CD4-positive, alpha-beta T cell treated with Interleukin-2 at 100 ng/mL for 4 hours (primary cell): ENCODE data around the gene SORT1.
"Not testable (repeated sequence)": the region's sequence is repeated elsewhere in the genome, so short reads cannot be mapped to it uniquely, and the experiment has no call there.

Source experiments
- DNase-seq: peaks from one replicate; pipeline ENCODE4 v3.0.0-alpha.2; 2020; ENCODE audit warnings: low spot score

Gene SORT1

DNA sequence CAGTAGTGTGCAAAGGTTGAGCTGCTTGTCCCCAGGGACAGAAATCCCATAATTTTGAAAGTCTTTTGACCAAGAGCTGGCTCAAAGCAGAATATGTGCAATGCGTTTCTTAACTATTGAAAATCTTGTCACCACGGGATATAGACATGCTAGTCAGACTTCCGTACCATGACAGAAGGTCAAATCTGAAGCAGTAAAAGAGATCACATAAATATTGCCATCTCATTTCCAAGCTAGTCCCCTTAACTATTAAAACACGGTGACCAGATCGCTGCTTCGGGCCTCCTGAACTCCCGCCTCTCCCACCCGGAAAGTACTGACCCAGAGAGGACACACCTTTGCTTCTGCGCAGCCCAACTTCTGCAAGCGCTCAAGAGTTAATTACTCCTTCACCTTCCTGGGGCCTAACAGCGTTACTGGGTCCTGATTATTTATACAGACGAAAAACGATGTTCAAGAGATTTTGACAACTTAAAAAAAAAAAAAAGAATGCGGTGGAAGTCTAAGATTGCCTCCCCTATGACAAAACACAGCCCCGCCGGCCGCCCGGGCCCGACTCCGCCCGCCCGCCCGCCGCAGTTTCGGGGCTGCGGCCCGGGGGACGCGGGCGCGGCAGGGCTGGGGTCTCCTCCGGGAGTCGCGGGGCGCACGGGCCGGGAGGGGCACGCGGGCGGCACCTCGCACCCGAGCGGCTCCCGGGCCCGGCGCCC is 692 bp downstream of the SORT1 start:
- DNase-seq: no peak

DNA sequence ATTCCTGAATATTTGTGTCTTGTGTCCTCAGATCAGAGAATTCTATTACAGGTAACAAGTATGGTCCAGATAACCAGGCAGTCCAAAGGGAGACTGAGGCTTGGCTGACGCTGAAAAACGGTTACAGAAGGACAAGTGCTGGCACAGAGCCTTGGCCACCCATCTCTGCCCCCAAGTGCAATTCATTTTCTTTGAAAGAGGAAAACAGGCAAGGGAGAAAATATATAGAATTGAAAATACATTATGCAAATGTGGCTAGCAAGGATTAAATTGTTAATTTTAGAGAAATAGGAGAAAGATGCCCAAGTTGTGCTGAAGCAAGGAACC is 1.2 kb downstream of the SORT1 start:
- DNase-seq: no peak

DNA sequence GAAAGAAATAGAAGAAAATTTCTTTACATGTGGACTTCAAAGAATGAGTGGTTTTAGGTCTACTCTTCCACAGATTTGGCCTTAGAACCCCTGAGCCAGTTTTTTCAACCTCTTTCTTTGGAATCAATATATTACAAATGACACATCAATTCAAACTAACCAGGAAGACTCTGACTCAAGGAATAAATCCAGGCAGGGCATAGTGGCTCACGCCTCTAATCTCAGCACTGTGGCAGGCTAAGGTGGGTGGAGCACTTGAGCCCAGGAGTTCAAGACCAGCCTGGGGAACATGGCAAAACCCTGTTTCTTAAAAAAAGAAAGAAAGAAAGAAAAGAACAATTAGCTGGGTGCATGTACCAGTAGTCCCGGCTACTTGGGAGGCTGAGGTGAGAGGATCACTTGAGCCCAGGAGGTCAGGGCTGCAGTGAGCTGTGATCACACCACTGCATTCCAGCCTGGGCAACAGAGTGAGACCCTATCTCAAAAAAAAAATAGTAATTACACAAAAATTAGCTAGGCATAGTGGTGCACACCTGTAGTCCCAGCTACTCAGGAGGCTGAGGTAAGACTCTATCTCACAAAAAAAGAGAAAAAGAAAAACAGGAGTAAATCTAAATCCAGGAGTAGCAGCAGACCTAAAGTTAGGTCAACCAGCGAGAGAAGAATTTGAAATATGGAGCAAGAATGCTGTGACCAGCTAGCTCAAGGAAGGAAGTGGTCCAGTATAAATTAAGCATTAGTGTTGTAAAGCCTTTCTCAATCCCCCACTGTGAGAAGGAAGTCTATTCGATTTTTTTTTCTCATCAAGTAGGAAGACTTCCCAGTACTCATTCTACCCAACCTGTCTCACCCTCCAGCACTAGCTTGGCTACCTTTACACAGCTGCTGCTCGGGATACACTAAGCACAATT is 1.9 kb downstream of the SORT1 start:
- no peak for DNase-seq

DNA sequence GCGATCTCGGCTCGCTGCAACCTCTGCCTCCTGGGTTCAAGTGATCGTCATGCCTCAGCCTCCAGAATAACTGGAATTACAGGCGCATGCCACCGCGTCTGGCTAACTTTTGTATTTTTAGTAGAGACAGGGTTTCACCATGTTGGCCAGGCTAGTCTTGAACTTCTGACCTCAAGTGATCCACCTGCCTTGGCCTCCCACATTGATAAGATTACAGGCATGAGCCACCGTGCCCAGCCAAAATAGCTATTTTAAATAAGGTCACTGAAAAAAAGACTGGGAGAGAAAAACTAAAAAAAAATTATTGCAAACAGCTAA is 2.5 kb downstream of the SORT1 start:
- DNase-seq: not testable (repeated sequence)

DNA sequence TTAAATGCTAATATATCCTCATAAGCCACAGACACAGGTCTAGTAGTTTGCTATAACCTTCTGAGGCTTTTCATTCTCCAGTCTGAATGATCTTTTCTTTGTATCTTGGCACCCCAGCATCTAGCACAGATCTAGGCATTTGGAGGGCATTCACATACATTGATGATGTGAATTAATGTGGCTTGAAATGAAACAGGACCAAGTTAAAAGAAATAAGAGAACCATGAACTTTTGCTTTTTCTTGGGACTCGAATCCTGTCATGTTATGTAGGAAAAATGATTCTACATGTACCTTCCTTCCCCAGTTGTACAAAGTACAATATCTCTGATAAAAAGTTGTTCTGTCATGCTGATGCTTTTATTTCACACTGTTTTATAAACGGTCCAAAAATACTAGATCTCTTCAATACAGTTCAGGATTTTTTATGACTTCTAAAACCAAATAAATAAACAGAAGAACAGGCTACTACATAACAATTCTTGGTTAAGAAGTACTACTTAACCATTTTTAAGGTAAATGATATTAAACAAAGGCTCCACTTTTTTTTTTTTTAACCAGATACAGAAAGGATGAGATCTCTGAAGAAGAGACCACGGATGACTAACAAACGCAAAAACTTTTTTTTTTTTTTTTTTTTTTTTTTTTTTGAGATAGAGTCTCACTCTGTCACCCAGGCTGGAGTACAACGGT is 3.0 kb downstream of the SORT1 start:
- DNase-seq: no peak

DNA sequence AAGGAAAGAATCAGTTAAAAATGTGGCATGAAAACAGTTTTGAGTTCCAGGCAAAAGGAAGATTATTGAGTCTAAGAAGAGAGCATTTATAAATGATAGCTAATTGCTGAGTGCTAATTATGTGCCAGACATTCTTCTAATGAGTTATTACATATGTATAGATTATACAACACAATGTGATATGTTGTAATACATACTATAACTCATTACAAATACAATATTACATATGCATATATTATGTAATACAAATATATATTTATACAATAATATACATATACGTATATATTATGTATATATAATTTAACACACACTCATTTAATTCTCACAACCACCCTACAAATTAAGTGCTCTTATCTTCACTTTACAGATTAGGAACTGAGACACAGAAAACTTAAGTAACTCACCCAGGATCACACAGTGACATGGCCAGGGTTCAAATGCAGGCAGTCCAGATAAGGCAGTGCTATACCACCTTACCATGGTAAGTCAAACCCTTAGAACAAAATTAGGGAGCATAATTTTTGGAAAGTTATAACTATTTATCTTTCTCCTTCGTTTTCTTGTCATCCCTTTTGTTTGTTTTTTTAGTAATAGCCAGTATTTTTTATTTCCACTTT is 4.0 kb downstream of the SORT1 start:
- no peak for DNase-seq

DNA sequence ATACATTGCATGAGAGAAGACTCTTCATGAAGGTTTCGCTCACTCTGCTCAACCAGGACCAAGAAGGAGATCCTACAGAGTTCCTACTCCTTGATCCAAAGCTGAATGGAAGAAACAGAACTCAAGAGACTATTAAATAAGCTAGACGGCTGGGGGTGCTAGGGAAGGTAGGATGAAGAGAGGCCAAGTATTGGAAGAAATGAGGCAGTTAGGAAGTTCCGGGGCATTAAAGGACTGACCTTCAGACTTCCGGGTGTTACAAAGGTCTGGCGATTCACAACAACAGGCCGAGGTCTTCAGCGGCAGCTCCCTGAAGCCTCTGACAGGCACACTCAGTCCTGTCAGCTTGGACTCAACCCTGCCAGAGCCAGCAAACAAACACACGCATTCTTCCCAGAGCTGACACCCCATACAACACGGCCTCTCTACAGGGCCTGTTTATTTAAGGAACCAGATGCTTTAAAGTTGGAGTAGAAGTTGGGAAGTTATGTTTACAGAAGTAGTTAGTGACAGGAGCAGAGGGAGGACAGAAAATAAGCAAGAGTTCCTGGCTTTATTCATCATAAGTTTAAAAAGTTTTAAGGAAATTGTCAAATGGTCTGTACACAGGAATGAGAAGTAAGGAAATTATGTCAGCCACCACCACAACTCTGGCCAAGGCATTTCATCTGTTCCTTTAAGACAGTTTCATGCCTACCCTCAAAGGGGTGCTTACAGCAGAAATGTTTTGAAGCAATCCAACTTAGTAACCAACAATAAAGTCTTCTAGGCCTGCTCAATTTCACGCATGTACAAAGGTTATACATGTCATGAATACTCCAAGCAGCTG is 4.7 kb downstream of the SORT1 start:
- DNase-seq: no peak

DNA sequence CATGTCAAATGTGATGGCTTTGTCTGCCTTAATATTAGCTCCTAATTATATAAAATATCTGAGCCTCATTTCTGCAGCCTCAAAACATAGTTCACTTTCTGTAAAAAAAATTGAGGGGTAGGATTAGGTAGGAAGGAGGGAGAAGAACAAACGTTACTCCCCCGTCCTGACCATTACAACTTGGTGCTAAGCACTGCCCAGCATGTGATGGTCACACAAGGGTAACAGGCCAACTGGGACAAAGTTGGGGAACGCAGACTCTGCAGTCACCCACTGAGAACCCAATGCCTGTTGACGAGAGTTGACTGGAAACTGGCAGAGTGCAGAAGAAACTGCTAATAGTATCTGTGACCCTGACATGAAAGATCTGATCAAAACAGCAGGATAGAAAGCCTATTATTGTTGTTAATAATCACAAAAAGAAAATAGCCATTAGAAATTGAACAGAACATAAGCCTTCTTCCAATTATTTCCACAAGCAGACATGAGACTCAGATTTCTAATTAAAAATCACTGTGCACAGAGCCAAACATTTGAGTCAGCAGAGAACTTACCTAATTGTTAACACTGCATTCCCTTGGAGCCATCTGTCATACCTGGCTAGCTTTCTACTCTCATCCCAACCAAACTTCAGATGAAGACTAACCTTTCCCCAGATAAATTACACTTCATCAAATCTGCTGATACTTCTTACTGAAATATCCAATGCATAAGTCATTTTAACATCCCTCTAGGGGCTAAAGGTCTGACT is 5.5 kb downstream of the SORT1 start:
- DNase-seq: no peak

DNA sequence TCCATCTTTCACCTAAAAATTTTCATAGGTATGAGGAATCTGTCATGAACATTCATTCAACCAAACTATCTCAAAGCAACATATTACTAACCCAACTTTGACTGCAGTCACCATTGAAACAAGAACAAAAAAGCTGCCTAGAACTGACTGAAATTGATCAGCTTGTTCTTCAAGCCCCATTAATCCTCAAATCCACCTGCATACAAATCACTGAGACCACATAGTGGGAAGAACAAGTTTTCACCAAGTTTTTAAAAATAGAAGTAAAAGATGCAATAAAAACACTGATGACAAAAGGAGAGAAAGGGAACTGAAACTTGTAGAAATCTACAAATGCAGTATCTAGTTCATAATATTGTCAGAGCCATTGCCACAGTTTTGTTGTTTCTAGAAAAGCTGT is 6.1 kb downstream of the SORT1 start:
- no peak for DNase-seq

DNA sequence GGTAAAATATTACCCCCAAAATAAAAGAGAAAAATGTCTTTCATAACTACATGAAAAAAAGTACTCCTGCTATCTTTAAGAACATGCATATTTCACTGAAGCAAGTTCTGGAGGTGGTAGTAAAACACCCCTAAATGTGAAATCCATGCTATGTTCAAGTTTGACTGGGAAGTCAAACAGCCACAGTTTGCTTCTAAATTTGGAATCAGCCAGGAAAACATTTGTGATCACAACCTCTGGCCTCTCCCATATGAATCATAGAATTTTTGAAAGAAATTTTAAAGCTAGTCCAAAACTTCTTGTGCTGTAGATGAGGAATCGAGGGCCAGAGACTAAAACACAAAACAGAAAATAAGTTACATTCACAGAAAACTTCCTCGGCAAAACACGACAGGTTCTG is 6.6 kb downstream of the SORT1 start:
- DNase-seq: no peak

DNA sequence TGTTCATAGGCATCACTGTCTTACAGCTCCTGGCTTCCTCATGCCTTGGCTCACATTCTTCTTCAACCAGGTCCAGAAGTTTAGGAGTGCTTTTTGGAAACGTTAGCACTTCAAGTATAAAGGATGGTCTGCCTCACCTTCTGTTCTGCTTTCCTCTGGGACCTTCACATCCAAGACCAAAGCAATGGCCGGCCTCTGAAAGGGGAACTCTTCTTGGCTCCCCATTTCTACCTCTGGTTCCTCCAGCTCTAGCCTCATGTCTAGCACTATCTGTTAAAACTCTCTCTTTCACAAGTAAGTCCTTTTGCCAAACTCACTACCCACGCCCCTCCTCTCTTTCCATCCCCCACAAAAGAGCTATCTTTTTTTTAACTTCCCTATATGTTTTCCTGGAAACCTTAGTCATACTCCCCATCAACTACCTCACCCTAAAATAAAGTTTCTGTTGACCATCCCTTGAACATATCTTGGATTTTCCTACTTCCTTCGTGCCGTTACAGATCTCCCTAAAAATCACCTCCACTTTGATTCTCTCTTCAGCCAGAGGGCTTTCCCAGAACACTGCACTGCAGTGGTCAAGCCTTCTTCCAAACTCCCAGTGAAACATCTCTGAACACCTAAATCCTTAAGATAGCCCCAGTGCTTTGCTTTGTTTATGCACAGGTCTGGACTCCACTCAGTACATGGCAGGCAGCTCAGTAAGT is 7.9 kb downstream of the SORT1 start:
- DNase-seq: no peak

DNA sequence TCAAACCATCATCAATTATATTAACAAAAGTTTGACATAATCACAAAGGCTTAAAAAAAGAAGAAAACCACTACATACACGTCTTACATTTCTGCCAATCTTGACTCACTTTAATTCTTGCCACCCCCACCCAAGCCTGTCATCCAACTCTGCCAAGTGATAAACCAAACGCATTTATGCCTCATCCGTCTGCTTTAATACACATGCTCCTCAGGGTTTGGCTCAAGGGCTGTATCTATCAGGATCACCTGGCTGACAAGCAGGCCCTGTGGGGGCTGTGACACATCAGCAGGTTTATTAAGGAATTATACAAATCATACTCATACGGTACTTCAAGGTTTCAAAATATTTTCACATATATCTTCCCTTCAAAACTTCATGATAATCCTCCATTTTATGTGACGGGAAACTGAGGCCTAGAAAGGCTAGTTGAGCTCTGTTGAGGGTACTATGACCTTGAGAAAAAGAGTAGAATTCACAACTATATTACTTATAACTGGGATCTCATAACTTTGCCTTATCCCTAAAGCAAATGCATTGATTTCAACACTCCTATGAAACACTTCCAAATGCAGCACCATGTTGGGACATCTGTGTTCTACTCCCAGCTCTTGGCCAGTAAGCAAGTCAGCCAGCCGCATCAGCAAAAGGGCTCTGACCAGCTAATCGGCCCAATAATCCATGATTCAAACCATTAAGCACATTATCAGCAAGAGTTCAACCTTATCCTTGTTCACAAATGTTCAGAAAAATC is 8.7 kb downstream of the SORT1 start:
- no peak for DNase-seq

DNA sequence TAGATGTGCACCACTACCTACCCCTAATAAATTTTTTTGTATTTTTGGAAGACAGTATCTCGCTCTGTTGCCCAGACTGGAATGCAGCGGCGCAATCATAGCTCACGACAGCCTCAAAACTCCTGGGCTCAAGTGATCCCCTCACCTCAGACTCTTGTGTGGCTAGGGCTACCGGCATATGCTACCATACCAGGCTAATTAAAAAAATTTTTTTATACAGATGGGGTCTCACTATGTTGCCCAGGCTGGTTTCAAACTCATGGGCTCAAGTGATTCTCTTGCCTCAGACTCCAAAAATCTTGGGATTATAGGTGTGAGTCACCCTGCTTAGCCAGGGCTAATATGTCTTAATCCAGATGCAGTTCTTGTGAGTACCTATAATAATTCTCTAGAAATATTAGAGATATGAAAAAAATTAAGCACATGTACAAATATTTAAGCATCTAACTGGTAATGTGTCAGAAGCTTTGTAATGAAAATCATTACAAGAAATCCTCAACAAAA is 9.5 kb downstream of the SORT1 start:
- DNase-seq: no peak

DNA sequence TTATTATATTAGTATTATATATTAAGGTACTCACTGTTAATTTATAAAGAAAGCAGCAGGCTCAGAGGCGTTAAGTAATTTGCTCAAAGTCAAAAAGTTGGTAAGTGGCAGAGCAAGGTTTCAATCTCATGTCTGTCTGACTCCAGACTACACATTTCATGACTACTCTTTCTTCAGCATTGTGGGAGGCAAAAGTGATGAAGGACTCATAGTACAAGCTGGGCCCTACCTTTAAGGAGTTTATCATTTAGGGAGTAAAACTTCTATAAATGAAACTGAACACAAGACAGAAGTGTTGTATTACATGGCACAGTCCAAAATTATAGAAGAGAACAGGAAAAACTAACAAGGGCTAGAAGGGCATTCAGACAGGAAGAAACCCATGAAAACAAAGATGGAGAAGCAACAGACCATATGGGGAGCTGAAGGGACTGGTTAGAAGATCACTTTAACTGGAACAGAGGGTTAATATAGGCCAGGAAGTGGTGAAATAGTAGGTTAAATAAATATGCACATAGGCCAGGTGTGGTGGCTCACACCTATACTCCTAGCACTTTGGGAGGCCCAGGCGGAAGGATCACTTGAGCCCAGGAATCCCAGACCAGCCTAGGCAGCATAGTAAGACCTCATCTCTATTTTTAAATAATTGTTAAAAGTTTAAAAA is 11.5 kb downstream of the SORT1 start:
- no peak for DNase-seq

DNA sequence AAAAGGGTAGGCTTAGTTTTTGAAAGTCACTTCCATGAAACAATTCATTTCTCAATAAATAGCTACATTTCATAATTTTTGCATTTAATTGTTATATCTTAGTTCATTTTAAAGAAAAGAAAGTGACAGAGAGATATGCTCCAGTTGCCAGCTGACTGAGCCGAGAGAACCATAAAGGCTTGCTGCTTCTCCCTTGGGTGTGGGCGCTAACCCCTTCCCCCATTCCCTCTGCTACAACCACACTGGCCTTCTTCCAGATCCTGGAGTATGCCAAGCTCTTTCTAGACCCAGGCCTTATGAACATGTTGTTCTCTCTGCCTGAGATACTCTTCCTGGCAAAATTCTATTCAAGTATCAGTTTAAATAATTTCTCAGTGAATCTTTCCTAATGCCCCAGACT is 12.3 kb downstream of the SORT1 start:
- DNase-seq: no peak

DNA sequence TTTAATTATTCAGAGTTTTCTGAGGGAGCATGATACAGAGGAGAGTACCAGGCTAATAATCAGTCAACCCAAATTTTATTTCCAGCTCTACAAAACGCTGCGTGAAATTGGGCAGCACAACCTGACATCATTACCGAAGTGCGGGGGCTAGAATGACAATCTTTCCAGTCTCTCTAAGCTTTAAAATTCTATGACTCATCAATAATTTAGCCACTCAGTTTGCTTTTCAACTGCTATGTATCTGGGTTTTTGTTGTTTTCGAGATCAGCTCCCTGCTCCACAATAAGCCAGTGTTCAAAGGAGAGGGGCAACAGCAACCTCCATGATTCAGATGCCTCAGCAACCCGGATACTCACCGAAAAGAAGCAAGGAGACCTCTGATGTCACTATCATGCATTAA is 13.9 kb downstream of the SORT1 start:
- DNase-seq: no peak

DNA sequence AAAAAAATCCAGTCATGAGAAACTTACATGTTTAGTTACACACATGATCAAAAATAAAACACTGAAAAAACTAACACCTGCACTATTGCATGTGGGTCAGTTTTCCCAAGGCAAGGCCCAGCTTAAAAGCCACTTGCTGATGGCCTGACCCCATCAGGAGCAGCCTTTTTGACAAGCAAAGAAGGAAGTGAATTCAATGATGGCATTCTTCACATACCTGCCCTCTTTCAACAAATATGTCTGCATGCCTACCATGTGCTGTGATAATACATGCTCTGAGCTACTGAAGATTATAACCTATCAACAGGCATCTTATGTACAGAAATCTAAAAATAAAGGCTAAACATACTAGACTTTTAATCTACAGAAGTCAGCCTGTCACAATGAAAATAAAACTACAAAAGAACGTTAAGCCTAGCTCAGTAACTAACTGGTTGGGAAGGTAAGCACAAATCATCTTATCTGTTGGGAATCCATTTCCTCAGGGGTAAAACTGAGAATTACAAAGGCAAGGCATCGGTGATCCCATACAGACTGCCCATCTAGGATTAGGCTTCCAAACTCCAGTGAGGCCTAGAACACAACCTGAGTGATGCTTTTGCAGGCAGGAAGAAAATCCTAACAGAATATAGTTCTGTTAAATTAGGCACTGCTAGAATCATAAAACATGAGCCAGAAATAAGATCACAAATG is 14.5 kb downstream of the SORT1 start:
- no peak for DNase-seq

DNA sequence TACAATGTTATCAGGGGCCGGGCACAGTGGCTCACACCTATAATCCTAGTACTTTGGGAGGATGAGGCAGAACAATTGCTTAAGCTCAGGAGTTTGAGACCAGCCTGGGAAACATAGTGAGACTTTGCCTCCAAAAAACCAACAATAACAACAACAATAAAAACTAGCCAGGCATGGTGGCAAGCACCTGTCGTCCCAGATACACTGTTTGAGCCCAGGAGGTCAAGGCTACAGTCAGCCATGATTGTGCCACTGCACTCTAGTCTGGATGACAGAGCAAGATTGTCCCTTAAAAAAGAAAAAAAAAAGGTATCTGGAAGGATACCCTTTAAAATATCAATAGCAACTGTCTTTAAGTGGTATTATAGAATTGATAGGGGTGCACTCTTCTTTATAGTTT is 16.1 kb downstream of the SORT1 start:
- DNase-seq: no peak
